Activated T-cell treated with anti-CD3 and anti-CD28 coated beads, Interleukin-2, amount 50 U/mL, for 48 hours (primary cell): ENCODE data around the gene LMBRD2.
A peak's percentile ranks its signal among the peaks of the same experiment; 100 is the strongest.
"Not testable (repeated sequence)": the region's sequence is repeated elsewhere in the genome, so short reads cannot be mapped to it uniquely, and the experiment has no call there.

Experiments
- DNase-seq, 2 experiments: peaks; one replicate each; pipeline ENCODE4 v3.0.0-alpha.2; 2020

The LMBRD2 gene

GRCh38 chr5:36160617-36161016, 8.9 kb upstream of the LMBRD2 start:
- DNase-seq: no peak

DNA sequence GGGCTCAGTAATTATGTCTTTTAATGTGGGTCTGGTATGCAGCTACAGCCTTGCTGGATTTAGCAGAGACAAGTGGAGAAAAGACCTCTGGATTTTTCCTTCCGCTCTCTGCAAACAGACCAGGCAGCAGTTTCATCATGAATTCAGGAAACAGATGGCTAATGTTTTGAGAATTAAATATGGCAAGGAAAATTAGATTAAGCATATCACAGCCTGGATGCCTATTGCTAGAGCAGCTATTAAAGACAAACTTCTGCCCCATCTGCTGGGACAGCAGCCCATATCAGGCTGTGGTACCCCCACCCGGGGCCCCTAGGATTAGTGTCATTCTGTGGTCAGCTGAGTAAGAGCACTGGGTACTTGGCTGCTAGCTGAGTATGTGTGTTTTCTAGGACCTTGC, 6.5 kb upstream of the LMBRD2 start:
- DNase-seq: no peak

GRCh38 chr5:36156619-36157018, 4.9 kb upstream of the LMBRD2 start:
- DNase-seq: no peak

- no peak for DNase-seq
These were observed 4.5 kb upstream of the LMBRD2 start for GRCh38 chr5:36156121-36156601.

DNA sequence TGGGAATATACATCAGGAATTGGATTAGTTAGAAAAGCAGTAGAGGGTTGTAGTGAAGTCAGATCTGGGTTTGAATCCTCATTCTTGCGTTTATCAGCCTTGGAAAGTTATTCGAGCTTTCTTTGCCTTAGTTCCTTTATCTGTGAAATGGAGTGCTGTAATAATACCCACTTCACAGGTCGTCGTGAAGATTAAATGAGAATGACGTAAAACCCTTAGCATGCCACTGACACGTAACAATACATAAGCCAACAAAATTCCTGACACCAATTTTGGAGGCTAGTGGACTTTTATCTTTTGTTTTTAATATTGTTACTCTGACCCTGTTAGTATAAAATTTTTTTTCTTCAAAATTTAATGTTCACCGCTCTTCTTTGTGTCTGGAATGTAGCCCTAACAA, 3.6 kb upstream of the LMBRD2 start:
- DNase-seq: no peak

- DNase-seq: no peak
These were observed 2.0 kb upstream of the LMBRD2 start for GRCh38 chr5:36153726-36154125.

DNA sequence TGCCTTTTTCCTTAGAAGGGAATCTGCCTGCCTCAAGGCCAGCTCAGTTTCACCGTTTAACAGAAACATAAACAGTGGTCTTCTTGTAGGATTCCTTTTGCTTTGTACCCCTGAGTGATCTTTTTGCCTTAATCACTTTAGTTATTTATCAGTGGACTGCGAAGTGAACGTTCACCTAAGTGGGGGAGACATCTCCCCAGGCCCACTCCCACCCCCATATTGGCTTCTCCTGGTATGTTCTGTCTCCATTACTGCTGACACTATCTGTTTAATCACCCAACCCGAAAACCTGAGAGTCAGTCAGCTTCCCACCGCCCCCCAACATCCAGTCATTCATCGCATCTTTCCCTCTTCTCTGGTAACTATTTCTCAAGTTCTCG, 1.6 kb upstream of the LMBRD2 start:
- no peak for DNase-seq

GRCh38 chr5:36152324-36153297, 924 bp upstream of the LMBRD2 start:
- peak; percentile 26 to 28 for DNase-seq

DNA sequence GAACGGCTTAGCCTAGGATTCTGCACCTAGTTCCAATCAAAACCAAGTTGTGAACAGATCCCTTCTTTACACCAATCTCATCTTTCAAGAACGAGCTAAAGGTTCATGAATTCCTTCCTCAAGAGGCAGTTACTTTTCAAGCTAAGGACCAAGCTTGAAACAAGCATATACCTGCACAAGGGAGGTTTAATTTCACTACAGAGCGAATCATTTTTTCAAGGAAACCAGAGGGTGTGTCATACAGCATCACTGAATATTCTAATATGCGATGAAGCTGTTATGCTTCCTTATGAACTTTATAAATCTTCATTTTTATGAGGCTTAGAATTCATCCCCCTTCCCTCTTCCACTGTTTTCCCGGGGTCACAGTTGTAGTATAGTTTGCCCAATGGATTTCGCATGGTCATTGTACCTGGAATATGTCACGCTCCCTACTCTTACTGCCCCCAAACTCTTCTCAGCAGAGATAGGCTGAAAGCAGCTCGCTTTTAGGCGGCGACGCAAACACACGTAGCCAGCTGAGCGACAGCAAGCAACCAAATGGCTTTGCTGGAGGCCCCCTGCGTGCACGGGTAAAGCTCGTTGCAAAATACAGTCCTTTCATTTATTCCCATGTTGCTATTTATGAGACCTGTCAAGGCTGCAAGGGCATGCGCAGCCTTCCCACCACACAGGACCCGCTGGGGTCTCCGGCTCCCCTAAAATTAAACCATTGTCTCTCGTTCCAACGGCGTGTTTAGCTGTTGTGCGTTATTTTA, 832 bp downstream of the LMBRD2 start:
- DNase-seq: peak; percentile 58 to 71

DNA sequence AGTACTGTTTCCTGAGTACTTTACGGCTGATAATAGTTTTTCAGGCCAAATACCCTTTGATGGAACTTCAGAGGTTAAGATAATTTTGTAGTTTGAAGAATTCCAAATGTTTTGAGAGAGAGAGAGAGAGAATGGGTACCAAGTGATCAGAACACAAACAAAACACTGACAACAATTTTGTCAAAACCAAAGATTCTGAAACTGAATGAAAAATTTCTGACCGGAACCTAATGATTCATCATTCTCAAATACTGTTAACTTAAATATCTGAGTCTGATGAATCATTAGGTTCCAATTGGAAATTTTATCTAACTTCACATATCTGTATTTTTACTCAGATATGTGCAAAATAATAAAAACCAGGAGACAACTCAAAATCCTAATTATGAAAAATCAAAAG, 4.0 kb downstream of the LMBRD2 start:
- no peak for DNase-seq

DNA sequence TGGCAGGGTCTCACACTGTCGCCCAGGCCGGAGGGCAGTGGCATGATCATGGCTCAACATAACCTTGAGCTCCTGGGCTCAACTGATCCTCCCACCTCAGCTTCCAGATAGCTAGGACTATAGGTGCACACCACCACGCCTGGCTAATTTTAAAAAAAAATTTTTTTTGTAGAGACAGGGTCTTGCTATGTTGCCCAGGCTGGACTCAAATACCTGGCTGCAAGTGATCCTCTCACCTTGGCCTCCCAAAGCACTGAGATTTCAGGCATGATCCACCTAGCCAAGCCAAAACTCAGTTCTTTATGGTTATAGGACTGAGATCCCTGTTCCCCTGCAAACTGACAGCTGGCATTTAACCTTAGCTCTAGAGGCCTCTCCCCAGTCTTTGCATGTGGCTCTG, 5.3 kb downstream of the LMBRD2 start:
- DNase-seq: no peak

GRCh38 chr5:36145311-36145710, 6.4 kb downstream of the LMBRD2 start:
- DNase-seq: no peak

DNA sequence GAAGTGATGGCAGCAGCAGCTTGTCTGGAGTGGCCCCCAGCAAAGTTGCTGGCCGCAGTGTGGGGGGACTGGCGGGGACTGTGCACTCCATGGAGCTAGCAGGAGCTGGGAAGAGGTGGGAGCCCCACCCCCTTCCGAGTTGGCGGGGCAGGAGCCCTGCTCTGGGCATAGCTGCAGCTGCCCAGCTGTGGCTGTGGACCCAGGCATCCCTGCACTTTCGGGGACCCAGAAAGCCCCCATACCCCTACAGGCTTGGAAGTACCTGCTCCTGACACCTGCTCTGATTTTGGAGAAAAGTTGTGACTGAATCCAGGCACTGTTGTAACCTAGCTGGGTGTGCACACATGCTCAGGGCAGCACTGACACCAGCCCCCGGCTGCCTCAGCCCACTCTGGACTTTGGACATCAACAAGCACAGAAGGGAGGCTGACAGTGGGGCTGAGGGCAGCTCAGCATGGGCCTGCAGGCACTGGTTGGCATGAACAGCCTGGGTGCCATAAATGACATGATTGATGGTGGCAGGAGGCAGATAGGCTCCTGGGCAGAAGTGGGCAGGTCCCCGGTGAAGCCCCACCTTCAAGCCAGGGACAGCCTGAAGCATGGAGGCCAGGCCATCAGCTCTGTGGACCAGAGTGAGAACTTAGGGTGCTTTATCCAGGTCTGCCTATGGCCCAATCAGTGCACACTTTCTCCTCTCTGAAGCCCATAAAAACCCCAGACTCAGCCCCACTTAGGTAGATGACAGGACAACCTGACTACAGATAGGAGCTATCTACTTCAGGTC, 12.6 kb downstream of the LMBRD2 start:
- DNase-seq: no peak

GRCh38 chr5:36136581-36136980, 15.1 kb downstream of the LMBRD2 start:
- DNase-seq: no peak

GRCh38 chr5:36135988-36136387, 15.7 kb downstream of the LMBRD2 start:
- DNase-seq: no peak

- not testable (repeated sequence) for DNase-seq
These were observed 18.7 kb downstream of the LMBRD2 start for GRCh38 chr5:36133009-36133408.

- not testable (repeated sequence) for DNase-seq
These were observed 22.0 kb downstream of the LMBRD2 start for GRCh38 chr5:36129666-36130065.

DNA sequence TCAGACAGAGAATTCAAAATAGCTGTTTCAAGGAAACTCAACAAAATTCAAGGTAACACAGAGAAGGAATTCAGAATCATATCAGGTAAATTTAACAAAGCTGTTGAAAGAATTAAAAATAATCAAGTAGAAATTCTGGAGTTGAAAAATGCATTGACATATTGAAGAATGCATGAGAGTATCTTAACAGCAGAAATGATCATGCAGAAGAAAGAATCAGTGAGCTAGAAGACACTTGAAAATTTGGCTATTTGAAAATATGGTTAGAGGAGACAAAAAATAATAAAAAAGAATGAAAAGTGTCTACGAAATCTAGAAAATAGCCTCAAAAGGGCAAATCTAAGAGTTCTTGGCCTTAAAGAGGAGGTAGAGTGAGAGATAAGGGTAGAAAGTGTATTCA, 22.9 kb downstream of the LMBRD2 start:
- no peak for DNase-seq

- no peak for DNase-seq
These were observed 25.8 kb downstream of the LMBRD2 start for GRCh38 chr5:36125868-36126267.

- DNase-seq: no peak
These were observed 40.4 kb downstream of the LMBRD2 start for GRCh38 chr5:36111238-36111637.

DNA sequence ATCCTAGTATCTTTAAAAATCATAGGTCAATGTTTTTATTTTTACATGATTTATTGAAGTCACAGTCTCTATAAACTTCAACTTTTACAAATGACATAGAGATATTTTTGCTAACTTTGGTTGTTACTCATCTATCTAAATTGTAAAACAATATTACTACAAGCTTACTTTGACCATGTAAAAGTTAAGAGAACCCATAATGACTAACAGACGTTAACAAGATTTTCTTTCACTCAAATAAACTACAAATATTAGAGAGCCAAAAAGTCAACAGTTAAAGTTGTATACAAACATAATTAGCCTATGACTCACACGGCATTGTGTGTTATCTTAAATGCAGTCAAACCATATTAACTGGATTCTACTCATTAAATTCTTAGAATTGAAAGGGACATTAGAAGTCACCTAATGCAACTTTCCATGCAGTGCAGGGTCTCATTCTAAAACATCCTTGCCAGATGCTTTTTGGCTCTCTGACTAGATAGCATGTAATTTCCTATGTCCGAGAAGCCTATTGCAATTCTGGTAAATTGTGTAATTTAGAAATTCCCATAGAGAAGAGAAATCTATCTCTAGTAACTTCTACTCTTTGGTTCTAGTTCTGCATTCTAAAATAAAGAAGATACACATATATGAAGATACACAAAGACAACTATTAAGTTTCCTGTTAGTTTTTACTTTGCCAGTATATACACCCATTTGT, 42.8 kb downstream of the LMBRD2 start:
- no peak for DNase-seq

- DNase-seq: no peak
These were observed 45.9 kb downstream of the LMBRD2 start for GRCh38 chr5:36105819-36106218.
